ENCODE measurements around the gene ELOVL2. TPM values are rescaled to one million over a fixed set of nuclear protein-coding genes. Genes with fewer than 3 reads are reported as not detected.

The ELOVL2 gene
- total and polyA plus RNA-seq, 7 experiments from 2014 or later, result not detected

DNA sequence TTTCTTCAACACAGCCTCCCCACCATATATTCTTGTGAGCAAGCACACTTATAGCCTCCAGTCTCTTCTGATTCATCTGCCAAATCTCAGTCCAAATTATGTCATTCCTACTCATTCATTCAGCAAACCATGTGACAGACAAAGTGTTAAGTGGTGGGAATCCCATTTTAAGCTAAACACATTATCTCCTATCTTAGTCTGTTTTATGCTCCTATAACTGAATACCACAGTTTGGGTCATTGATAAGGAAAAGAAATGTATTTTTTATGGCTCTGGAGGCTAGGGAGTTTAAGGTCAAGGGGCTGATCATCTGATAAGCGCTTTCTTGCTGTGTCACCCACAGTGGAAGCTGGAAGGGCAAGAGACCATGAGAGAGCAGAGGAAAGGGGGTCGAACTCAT, 25.7 kb upstream of the ELOVL2 start:
- DNase-seq, result no peak
- Histone ChIP-seq H3K4me3 (ENCODE audit: low read length) (no peak overlapping the region), H3K36me3 (ENCODE audit: control insufficient read depth in 2 of 3, insufficient read depth in 3 of 3, low read length in 3 of 3) (no peaks in the 10 kb centered on the region), H3K27ac (ENCODE audit: low read depth, low read length) (no peak overlapping the region), H3K27me3 (ENCODE audit: control insufficient read depth in 2 of 2, insufficient read depth in 2 of 2, low read length in 2 of 2) (no peaks in the 10 kb centered on the region), H3K9me3 (ENCODE audit: control insufficient read depth in 2 of 3, low read length in 3 of 3) (no peaks in the 10 kb centered on the region), H3K4me1 (ENCODE audit: control insufficient read depth in 2 of 2, insufficient read depth in 2 of 2, low read length in 2 of 2) (no peaks in the 10 kb centered on the region)
- Mint-ChIP-seq H3K9me3 (no peaks in the 10 kb centered on the region), H3K27me3 (peaks cover 0 to 13% (median 0%) of the 10 kb centered on the region in 5 donors), H3K27ac (no peak overlapping the region), H3K36me3 (no peaks in the 10 kb centered on the region), H3K4me1 (no peaks in the 10 kb centered on the region), H3K4me3 (no peak overlapping the region)
- no peak for ATAC-seq
- ChIA-PET POLR2A (no interaction called here), CTCF (no interaction called here)
- intact Hi-C loops (cut with micrococcal nuclease), result loop anchor here (1.0 to 5.0 kb wide), 7 partner anchors 24 to 591 kb away; partner anchors contain the start of gene SMIM13 (in 1 of the 2)

- Mint-ChIP-seq H3K36me3 (no peaks in the 10 kb centered on the region), H3K4me3 (no peak overlapping the region), H3K9me3 (no peaks in the 10 kb centered on the region), H3K27ac (no peak overlapping the region), H3K27me3 (peaks cover 0 to 21% (median 6%) of the 10 kb centered on the region in 5 donors), H3K4me1 (no peaks in the 10 kb centered on the region)
- ATAC-seq (no peak), DNase-seq (no peak)
- H3K27me3 ChIP-seq (ENCODE audit: control insufficient read depth in 2 of 2, insufficient read depth in 2 of 2, low read length in 2 of 2), result no peaks in the 10 kb centered on the region
- ChIA-PET CTCF (interaction anchor here (0.6 to 1.3 kb wide), 3 partner anchors 25 to 589 kb away, joined by 3 to 6 read pairs (median 4); no protein-coding TSS in a partner anchor), POLR2A (no interaction called here)
- no peaks in the 10 kb centered on the region for H3K9me3 ChIP-seq (ENCODE audit: control insufficient read depth in 2 of 3, low read length in 3 of 3)
- no peak overlapping the region for H3K27ac ChIP-seq (ENCODE audit: low read depth, low read length)
- no peaks in the 10 kb centered on the region for H3K36me3 ChIP-seq (ENCODE audit: control insufficient read depth in 2 of 3, insufficient read depth in 3 of 3, low read length in 3 of 3)
- intact Hi-C loops (cut with micrococcal nuclease), result loop anchor here (5.0 kb wide), 2 partner anchors 220 to 265 kb away; no protein-coding TSS in a partner anchor
- no peak overlapping the region for H3K4me3 ChIP-seq (ENCODE audit: low read length)
- no peaks in the 10 kb centered on the region for H3K4me1 ChIP-seq (ENCODE audit: control insufficient read depth in 2 of 2, insufficient read depth in 2 of 2, low read length in 2 of 2)
Measured at GRCh38 chr6:11067348-11067747, 23.2 kb upstream of the ELOVL2 start.

GRCh38 chr6:11066505-11067347, 22.6 kb upstream of the ELOVL2 start:
- no peaks in the 10 kb centered on the region for H3K9me3 Mint-ChIP-seq
- no peak overlapping the region for H3K27ac ChIP-seq (ENCODE audit: low read depth, low read length)
- intact Hi-C loops (cut with micrococcal nuclease), result loop anchor here (5.0 kb wide), 2 partner anchors 219 to 264 kb away; no protein-coding TSS in a partner anchor

GRCh38 chr6:11065436-11066202, 21.5 kb upstream of the ELOVL2 start:
- DNase-seq (no peak), ATAC-seq (no peak)
- Mint-ChIP-seq H3K4me1 (no peaks in the 10 kb centered on the region), H3K4me3 (no peak overlapping the region), H3K27ac (no peak overlapping the region), H3K27me3 (peaks cover 0 to 19% (median 7%) of the 10 kb centered on the region in 5 donors), H3K36me3 (no peaks in the 10 kb centered on the region), H3K9me3 (no peaks in the 10 kb centered on the region)
- POLR2A ChIA-PET, result no interaction called here
- no peaks in the 10 kb centered on the region for H3K27me3 ChIP-seq (ENCODE audit: control insufficient read depth in 2 of 2, insufficient read depth in 2 of 2, low read length in 2 of 2)
- intact Hi-C loops (cut with micrococcal nuclease), result loop anchor here (5.0 kb wide), 2 partner anchors 218 to 263 kb away; no protein-coding TSS in a partner anchor
- no peak overlapping the region for H3K4me3 ChIP-seq (ENCODE audit: low read length)
- H3K4me1 ChIP-seq (ENCODE audit: control insufficient read depth in 2 of 2, insufficient read depth in 2 of 2, low read length in 2 of 2), result no peaks in the 10 kb centered on the region
- no peaks in the 10 kb centered on the region for H3K36me3 ChIP-seq (ENCODE audit: control insufficient read depth in 2 of 3, insufficient read depth in 3 of 3, low read length in 3 of 3)
- H3K27ac ChIP-seq (ENCODE audit: low read depth, low read length), result no peak overlapping the region
- no peaks in the 10 kb centered on the region for H3K9me3 ChIP-seq (ENCODE audit: control insufficient read depth in 2 of 3, low read length in 3 of 3)
- CTCF ChIA-PET, result no interaction called here

More at GRCh38 chr6:11066505-11067347, 22.6 kb upstream of the ELOVL2 start:
- DNase-seq (no peak), ATAC-seq (no peak)
- Mint-ChIP-seq H3K27me3 (peaks cover 0 to 19% (median 7%) of the 10 kb centered on the region in 5 donors), H3K36me3 (no peaks in the 10 kb centered on the region), H3K4me1 (no peaks in the 10 kb centered on the region), H3K27ac (peak overlapping the region in 1 of 9 donors; percentile 21), H3K4me3 (no peak overlapping the region)
- H3K4me3 ChIP-seq (ENCODE audit: low read length), result no peak overlapping the region
- no peaks in the 10 kb centered on the region for H3K4me1 ChIP-seq (ENCODE audit: control insufficient read depth in 2 of 2, insufficient read depth in 2 of 2, low read length in 2 of 2)
- ChIA-PET CTCF (interaction anchor here (0.6 to 1.3 kb wide), 4 partner anchors 25 to 588 kb away, joined by 3 to 6 read pairs (median 4); no protein-coding TSS in a partner anchor), POLR2A (interaction anchor here (0.7 kb wide), 1 partner anchor 9 kb away, joined by 3 read pairs; no protein-coding TSS in a partner anchor)
- no peaks in the 10 kb centered on the region for H3K36me3 ChIP-seq (ENCODE audit: control insufficient read depth in 2 of 3, insufficient read depth in 3 of 3, low read length in 3 of 3)
- no peaks in the 10 kb centered on the region for H3K9me3 ChIP-seq (ENCODE audit: control insufficient read depth in 2 of 3, low read length in 3 of 3)
- H3K27me3 ChIP-seq (ENCODE audit: control insufficient read depth in 2 of 2, insufficient read depth in 2 of 2, low read length in 2 of 2), result no peaks in the 10 kb centered on the region

GRCh38 chr6:11064836-11065235, 20.7 kb upstream of the ELOVL2 start:
- intact Hi-C loops (cut with micrococcal nuclease), result loop anchor here (5.0 kb wide), 2 partner anchors 218 to 263 kb away; no protein-coding TSS in a partner anchor
- H3K27ac Mint-ChIP-seq, result no peak overlapping the region
- ATAC-seq, result no peak

GRCh38 chr6:11062715-11063114, 18.6 kb upstream of the ELOVL2 start:
- H3K36me3 ChIP-seq (ENCODE audit: control insufficient read depth in 2 of 3, insufficient read depth in 3 of 3, low read length in 3 of 3), result no peaks in the 10 kb centered on the region
- H3K27me3 ChIP-seq (ENCODE audit: control insufficient read depth in 2 of 2, insufficient read depth in 2 of 2, low read length in 2 of 2), result no peaks in the 10 kb centered on the region
- Mint-ChIP-seq H3K27me3 (peaks cover 0 to 14% (median 7%) of the 10 kb centered on the region in 5 donors), H3K9me3 (no peaks in the 10 kb centered on the region), H3K4me3 (no peak overlapping the region), H3K27ac (no peak overlapping the region), H3K36me3 (no peaks in the 10 kb centered on the region), H3K4me1 (no peaks in the 10 kb centered on the region)
- ChIA-PET CTCF (interaction anchor here (0.6 kb wide), 2 partner anchors 82 to 1599 kb away, joined by 3 read pairs; no protein-coding TSS in a partner anchor), POLR2A (no interaction called here)
- no peaks in the 10 kb centered on the region for H3K9me3 ChIP-seq (ENCODE audit: control insufficient read depth in 2 of 3, low read length in 3 of 3)
- DNase-seq, result no peak
- ATAC-seq, result no peak
- no peaks in the 10 kb centered on the region for H3K4me1 ChIP-seq (ENCODE audit: control insufficient read depth in 2 of 2, insufficient read depth in 2 of 2, low read length in 2 of 2)
- intact Hi-C loops (cut with micrococcal nuclease), result no loop called here
- no peak overlapping the region for H3K4me3 ChIP-seq (ENCODE audit: low read length)
- no peak overlapping the region for H3K27ac ChIP-seq (ENCODE audit: low read depth, low read length)

More at GRCh38 chr6:11064836-11065235, 20.7 kb upstream of the ELOVL2 start:
- Histone ChIP-seq H3K4me1 (ENCODE audit: control insufficient read depth in 2 of 2, insufficient read depth in 2 of 2, low read length in 2 of 2) (no peaks in the 10 kb centered on the region), H3K27me3 (ENCODE audit: control insufficient read depth in 2 of 2, insufficient read depth in 2 of 2, low read length in 2 of 2) (no peaks in the 10 kb centered on the region), H3K4me3 (ENCODE audit: low read length) (no peak overlapping the region), H3K9me3 (ENCODE audit: control insufficient read depth in 2 of 3, low read length in 3 of 3) (no peaks in the 10 kb centered on the region), H3K36me3 (ENCODE audit: control insufficient read depth in 2 of 3, insufficient read depth in 3 of 3, low read length in 3 of 3) (no peaks in the 10 kb centered on the region), H3K27ac (ENCODE audit: low read depth, low read length) (no peak overlapping the region)
- CTCF ChIA-PET, result no interaction called here
- Mint-ChIP-seq H3K4me1 (no peaks in the 10 kb centered on the region), H3K9me3 (no peaks in the 10 kb centered on the region), H3K36me3 (no peaks in the 10 kb centered on the region), H3K27me3 (peaks cover 0 to 19% (median 7%) of the 10 kb centered on the region in 5 donors), H3K4me3 (no peak overlapping the region)
- POLR2A ChIA-PET, result no interaction called here
- no peak for DNase-seq

Data from naive thymus-derived CD4-positive, alpha-beta T cell (primary cell).